Measurements from ENCODE around the gene CFAP97D2. TPM values are rescaled to one million over a fixed set of nuclear protein-coding genes. Genes with fewer than 3 reads are reported as not detected.

CFAP97D2 gene
- total RNA-seq, 1 donor from 2014 or later, result not detected

DNA sequence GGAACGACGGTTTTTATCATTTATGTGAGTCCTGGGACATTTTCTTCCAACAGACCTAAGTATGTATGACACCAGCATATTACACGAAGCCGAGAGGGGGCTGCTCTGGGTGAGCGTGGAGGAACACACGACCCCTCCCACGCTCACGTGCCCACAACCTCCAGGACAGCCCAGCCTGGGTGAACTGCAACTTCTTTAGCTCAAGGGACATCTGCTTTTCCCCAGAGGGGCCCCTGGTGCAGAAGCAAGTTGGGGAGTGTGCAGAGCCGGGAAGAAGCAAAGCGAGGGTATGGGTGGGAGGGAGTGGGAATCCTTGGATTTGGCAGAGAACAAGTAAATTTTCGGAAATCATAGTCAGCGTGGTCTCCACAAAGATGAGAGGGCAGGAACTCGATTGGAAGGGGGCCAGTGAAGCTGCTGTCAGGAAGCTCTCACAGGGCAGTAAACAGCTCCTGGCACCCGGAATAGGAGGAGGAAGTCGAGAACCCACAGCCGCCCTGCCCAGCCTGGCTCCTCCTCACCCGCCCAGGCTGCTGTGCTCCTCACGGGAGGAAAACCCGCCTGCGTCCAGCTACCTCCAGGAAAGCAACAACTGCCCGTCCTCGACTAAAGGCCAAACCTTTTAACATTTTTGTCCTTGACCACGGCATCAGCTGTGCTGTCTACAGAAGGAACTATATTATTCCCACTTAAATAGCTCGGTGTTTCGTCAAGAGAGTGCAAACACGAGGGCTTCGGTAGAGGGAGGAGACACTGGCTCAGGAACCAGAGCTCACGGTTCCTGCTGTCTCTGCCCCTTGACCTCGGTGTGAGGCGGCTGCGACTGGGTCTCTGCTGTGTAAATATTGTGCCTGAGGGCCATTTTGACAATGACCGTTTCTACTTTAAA, 17.2 kb upstream of the CFAP97D2 start:
- Mint-ChIP-seq H3K4me3 (peak overlapping the region; percentile 80), H3K9me3 (no peaks in the 10 kb centered on the region), H3K36me3 (ENCODE audit: low read depth) (no peaks in the 10 kb centered on the region), H3K4me1 (peaks cover 51% of the 10 kb centered on the region), H3K27me3 (peaks cover 13% of the 10 kb centered on the region), H3K27ac (peak overlapping the region; percentile 41)
- intact Hi-C loops (cut with micrococcal nuclease), result loop anchor here (2.0 kb wide), 1 partner anchor 19 kb away; no protein-coding TSS in a partner anchor
- no peak for DNase-seq
- POLR2A ChIA-PET, result interaction anchor here (1.0 to 1.2 kb wide), 2 partner anchors 9 to 14 kb away, joined by 3 read pairs; no protein-coding TSS in a partner anchor
- CTCF ChIA-PET, result interaction anchor here (1.0 kb wide), 1 partner anchor 17 kb away, joined by 3 read pairs; no protein-coding TSS in a partner anchor
- TF ChIP-seq, protein P1, sequence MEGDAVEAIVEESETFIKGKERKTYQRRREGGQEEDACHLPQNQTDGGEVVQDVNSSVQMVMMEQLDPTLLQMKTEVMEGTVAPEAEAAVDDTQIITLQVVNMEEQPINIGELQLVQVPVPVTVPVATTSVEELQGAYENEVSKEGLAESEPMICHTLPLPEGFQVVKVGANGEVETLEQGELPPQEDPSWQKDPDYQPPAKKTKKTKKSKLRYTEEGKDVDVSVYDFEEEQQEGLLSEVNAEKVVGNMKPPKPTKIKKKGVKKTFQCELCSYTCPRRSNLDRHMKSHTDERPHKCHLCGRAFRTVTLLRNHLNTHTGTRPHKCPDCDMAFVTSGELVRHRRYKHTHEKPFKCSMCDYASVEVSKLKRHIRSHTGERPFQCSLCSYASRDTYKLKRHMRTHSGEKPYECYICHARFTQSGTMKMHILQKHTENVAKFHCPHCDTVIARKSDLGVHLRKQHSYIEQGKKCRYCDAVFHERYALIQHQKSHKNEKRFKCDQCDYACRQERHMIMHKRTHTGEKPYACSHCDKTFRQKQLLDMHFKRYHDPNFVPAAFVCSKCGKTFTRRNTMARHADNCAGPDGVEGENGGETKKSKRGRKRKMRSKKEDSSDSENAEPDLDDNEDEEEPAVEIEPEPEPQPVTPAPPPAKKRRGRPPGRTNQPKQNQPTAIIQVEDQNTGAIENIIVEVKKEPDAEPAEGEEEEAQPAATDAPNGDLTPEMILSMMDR (IDR thresholded peaks at IDR 0.05), result no peak
- ATAC-seq (ENCODE audit: low read depth), result peak; percentile 72

DNA sequence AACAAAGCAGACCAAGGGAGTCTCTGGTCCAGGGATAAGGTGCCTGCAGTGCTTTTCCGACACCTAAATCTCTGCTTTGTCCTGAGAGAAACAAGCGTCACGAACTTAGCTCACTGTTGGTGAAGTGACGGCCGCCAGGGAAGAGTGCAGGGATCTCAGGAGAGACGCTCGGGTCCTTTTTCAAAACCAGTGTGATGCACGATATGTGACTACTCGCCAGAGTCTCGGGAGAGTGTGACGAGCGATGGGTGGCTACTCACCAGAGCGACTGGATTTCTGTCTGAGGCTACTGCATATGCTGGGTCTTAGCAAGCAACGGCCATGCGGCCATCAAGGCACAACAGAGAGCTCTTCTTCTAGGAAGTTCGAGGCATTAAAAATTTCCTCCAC, 16.5 kb upstream of the CFAP97D2 start:
- H3K9me3 Mint-ChIP-seq, result no peaks in the 10 kb centered on the region
- DNase-seq, result no peak
- TF ChIP-seq, protein P1 (IDR thresholded peaks at IDR 0.05), result no peak
- no peak overlapping the region for H3K27ac Mint-ChIP-seq
- no peaks in the 10 kb centered on the region for H3K36me3 Mint-ChIP-seq (ENCODE audit: low read depth)
- CTCF ChIA-PET, result interaction anchor here (1.0 kb wide), 1 partner anchor 17 kb away, joined by 3 read pairs; no protein-coding TSS in a partner anchor
- no peak for ATAC-seq (ENCODE audit: low read depth)
- H3K27me3 Mint-ChIP-seq, result peaks cover 13% of the 10 kb centered on the region
- peak overlapping the region; percentile 80 for H3K4me3 Mint-ChIP-seq
- intact Hi-C loops (cut with micrococcal nuclease), result loop anchor here (2.0 kb wide), 1 partner anchor 20 kb away; no protein-coding TSS in a partner anchor
- peaks cover 53% of the 10 kb centered on the region for H3K4me1 Mint-ChIP-seq
- POLR2A ChIA-PET, result interaction anchor here (0.5 to 1.2 kb wide), 2 partner anchors 9 to 137 kb away, joined by 3 read pairs; no protein-coding TSS in a partner anchor

DNA sequence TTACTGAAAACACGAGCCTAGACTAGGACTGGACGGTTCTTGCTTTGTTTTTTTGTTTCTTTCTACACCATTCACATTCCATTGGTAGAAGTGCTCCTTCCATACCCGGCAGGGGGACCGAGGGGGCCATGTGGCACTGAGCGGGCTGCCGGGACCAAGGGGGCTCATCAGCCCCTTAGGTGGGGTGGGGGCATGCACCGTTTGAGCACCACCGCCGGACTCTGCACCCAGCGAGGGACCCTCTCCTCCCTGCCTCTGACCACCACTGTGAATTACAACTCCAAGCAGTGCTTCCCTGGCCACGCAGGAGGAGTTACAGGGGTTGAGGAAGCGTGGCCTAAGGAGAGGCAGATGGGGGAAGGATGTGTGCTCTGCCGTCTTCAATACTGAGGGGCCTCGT, 15.0 kb upstream of the CFAP97D2 start:
- no peak overlapping the region for H3K27ac Mint-ChIP-seq
- H3K9me3 Mint-ChIP-seq, result no peaks in the 10 kb centered on the region
- H3K4me1 Mint-ChIP-seq, result peaks cover 47% of the 10 kb centered on the region
- no peak overlapping the region for H3K4me3 Mint-ChIP-seq
- ChIA-PET POLR2A (no interaction called here), CTCF (no interaction called here)
- TF ChIP-seq, protein P1 (IDR thresholded peaks at IDR 0.05), result no peak
- DNase-seq, result no peak
- H3K27me3 Mint-ChIP-seq, result peaks cover 16% of the 10 kb centered on the region
- ATAC-seq (ENCODE audit: low read depth), result no peak
- no peaks in the 10 kb centered on the region for H3K36me3 Mint-ChIP-seq (ENCODE audit: low read depth)
- intact Hi-C loops (cut with micrococcal nuclease), result no loop called here

DNA sequence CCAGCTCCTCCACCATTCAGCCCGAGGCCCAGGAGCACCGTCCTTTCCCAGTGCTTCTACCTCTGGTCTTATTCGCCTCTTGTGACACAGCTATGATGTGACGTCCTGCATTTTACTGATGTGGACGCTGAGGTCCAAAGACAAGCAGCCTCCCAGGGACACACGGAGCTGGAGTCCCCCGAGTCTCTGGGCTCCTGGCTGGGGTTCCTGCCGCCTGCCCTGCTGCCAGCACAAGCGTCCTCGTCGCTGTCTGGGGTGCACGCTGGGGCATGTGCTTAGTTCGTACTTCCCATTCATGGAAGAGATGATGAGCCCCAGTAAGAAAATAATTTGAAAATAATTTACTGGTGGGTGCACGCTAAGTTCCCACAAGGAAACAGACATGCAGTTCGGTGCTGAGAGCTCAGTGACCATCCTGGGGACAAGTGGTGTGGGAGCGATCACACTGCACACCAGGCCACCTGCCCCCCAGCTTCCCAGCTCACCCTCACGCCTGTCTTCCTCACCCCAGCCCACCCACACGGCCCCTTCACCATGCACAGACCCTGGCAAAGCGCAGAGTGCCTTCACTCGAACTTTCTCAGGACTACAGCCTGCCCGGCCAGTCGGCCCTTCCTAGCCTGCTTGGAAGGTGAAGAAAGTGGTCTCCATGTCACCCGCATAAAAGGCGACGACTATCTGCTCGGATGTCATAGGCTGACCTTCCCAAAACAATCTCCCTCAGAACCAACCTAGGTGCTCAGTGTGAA, 14.2 kb upstream of the CFAP97D2 start:
- H3K9me3 Mint-ChIP-seq, result no peaks in the 10 kb centered on the region
- intact Hi-C loops (cut with micrococcal nuclease), result no loop called here
- DNase-seq (no peak), ATAC-seq (ENCODE audit: low read depth) (no peak)
- no peak overlapping the region for H3K27ac Mint-ChIP-seq
- CTCF ChIA-PET, result no interaction called here
- no peaks in the 10 kb centered on the region for H3K36me3 Mint-ChIP-seq (ENCODE audit: low read depth)
- POLR2A ChIA-PET, result no interaction called here
- H3K27me3 Mint-ChIP-seq, result peaks cover 19% of the 10 kb centered on the region
- TF ChIP-seq, protein P1 (IDR thresholded peaks at IDR 0.05), result no peak
- H3K4me1 Mint-ChIP-seq, result peaks cover 39% of the 10 kb centered on the region
- H3K4me3 Mint-ChIP-seq, result no peak overlapping the region

Data from activated B cell treated with CpG ODN at 0.5 μM for 24 hours (primary cell).